DOHH2 (cell line): ENCODE measurements around the gene DENND4C.

ENCODE experiments used
- EZH2phosphoT487 ChIP-seq: fragments of 200-600 bp; sonication (generic); IDR thresholded peaks from 2 replicates; pipeline ENCODE4 v1.6.1; 2017; ENCODE audit warnings: borderline replicate concordance, mild to moderate bottlenecking, antibody characterized with exemption, low read length, moderate library complexity, mixed read lengths
- TF ChIP-seq, protein P1 (sequence below): fragments of 200-600 bp; sonication (generic); IDR thresholded peaks from one replicate; pipeline ENCODE4 v1.5.1; 2014; ENCODE audit warnings: antibody characterized with exemption, mild to moderate bottlenecking, low read depth, low read length; ENCODE audit not compliant: poor library complexity, severe bottlenecking

- TF ChIP-seq, protein P1, sequence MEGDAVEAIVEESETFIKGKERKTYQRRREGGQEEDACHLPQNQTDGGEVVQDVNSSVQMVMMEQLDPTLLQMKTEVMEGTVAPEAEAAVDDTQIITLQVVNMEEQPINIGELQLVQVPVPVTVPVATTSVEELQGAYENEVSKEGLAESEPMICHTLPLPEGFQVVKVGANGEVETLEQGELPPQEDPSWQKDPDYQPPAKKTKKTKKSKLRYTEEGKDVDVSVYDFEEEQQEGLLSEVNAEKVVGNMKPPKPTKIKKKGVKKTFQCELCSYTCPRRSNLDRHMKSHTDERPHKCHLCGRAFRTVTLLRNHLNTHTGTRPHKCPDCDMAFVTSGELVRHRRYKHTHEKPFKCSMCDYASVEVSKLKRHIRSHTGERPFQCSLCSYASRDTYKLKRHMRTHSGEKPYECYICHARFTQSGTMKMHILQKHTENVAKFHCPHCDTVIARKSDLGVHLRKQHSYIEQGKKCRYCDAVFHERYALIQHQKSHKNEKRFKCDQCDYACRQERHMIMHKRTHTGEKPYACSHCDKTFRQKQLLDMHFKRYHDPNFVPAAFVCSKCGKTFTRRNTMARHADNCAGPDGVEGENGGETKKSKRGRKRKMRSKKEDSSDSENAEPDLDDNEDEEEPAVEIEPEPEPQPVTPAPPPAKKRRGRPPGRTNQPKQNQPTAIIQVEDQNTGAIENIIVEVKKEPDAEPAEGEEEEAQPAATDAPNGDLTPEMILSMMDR, result no peak
- TF ChIP-seq EZH2phosphoT487, result no peak
Measured at GRCh38 chr9:19252885-19253219, 22.4 kb downstream of the DENND4C start.
